H1 (cell line): ENCODE data around the gene CENPB. TPM values are rescaled to one million over a fixed set of nuclear protein-coding genes. Genes with fewer than 3 reads are reported as not detected.

Experiments
- ATF2 ChIP-seq: IDR thresholded peaks from 2 replicates; pipeline ENCODE4 v1.6.1; 2012; ENCODE audit warnings: low read length, inconsistent platforms
- EP300 ChIP-seq, 2 experiments: IDR thresholded peaks; 1 replicate in 1 of 2; 2 replicates in 1 of 2; pipeline ENCODE4 v1.6.1; 2011 to 2012; ENCODE audit warnings: low read depth in 2 of 2, low read length in 2 of 2, mild to moderate bottlenecking in 2 of 2, borderline replicate concordance in 1 of 2, inconsistent platforms in 1 of 2, moderate library complexity in 1 of 2
- GABPA ChIP-seq: IDR thresholded peaks from 2 replicates; pipeline ENCODE4 v1.6.1; 2011; ENCODE audit warnings: mild to moderate bottlenecking, low read length, moderate library complexity, borderline replicate concordance; ENCODE audit not compliant: insufficient read depth
- POLR2AphosphoS5 ChIP-seq: IDR thresholded peaks from 2 replicates; pipeline ENCODE4 v1.6.1; 2011; ENCODE audit warnings: low read depth, low read length
- POU5F1 ChIP-seq: IDR thresholded peaks from 2 replicates; pipeline ENCODE4 v1.6.1; 2011; ENCODE audit warnings: low read depth, mild to moderate bottlenecking, low read length, moderate library complexity
- TCF12 ChIP-seq: IDR thresholded peaks from 2 replicates; pipeline ENCODE4 v1.6.1; 2011; ENCODE audit warnings: low read depth, mild to moderate bottlenecking, low read length
- polyA plus RNA-seq, 7 experiments: library from polyadenylated mRNA; depleted of rRNA in 3 of 7; stranded (reverse) in 5 of 7; unstranded in 2 of 7; fragments of >200 nt in 5 of 7; fragments of 200-250 nt in 2 of 7; gene quantifications; 1 replicate in 5 of 7; 2 replicates in 1 of 7; 4 replicates in 1 of 7; pipeline versions ENCODE4 v1.2.1 to v1.2.3, GENCODE V29; 2011 to 2013; ENCODE audit warnings: missing spikeins in 2 of 7, mixed read lengths in 2 of 7
- total RNA-seq: library from RNA; stranded (reverse); fragmentation: NEBNext Ultra II Directional; extraction: Animal tissue kit (Norgen Biotek cat#: 25700); gene quantifications from 2 replicates; pipeline ENCODE4 v1.2.1, GENCODE V29; 2021

Gene CENPB
- total and polyA plus RNA-seq, 2 of the 8 experiments (the other 6 are each of a cell fraction or from before 2014, with no cell fraction given), result 17.7 to 51.6 TPM

GRCh38 chr20:3778976-3779375 lies 7.6 kb downstream of the CENPB start (continued):
- TF ChIP-seq EP300 (IDR thresholded peaks at IDR 0.05; ENCODE audit: borderline replicate concordance in 1 of 2, low read depth in 2 of 2, low read length in 2 of 2) (no peak), GABPA (no peak), POLR2AphosphoS5 (no peak), POU5F1 (no peak), TCF12 (no peak), ATF2 (no peak)
